CD4-positive, alpha-beta memory T cell (primary cell): ENCODE results near the gene MOG. TPM values are rescaled to one million over a fixed set of nuclear protein-coding genes. Genes with fewer than 3 reads are reported as not detected.

Experiments
- CTCF ChIA-PET: fragments of 350-600 bp; sonication (Branson Sonifier 250); formaldehyde crosslinking; loops from one replicate; lab custom pipeline; 2021; ENCODE audit warnings: inconsistent platforms; ENCODE audit not compliant: partially characterized antibody; lab: Charles Lee
- POLR2A ChIA-PET: fragments of 350-600 bp; sonication (Branson Sonifier 250); formaldehyde crosslinking; loops from one replicate; lab custom pipeline; 2021; ENCODE audit not compliant: partially characterized antibody; lab: Charles Lee
- DNase-seq, 5 donors: peaks; one replicate each; pipeline versions ENCODE4 v3.0.0 to v3.0.0-alpha.2; 2020 to 2022; ENCODE audit warnings: mixed read lengths in 1 of 5
- H3K27ac ChIP-seq: one replicate; pipeline ENCODE4 v1.7.0; 2013; ENCODE audit warnings: low read depth, low read length
- H3K27me3 ChIP-seq: 2 replicates; pipeline ENCODE4 v1.7.0; 2013; ENCODE audit warnings: mild to moderate bottlenecking, low read length, moderate library complexity; ENCODE audit not compliant: insufficient read depth
- H3K36me3 ChIP-seq: 2 replicates; pipeline ENCODE4 v1.7.0; 2013; ENCODE audit warnings: mild to moderate bottlenecking, low read length, moderate library complexity; ENCODE audit not compliant: insufficient read depth
- H3K4me1 ChIP-seq: 2 replicates; pipeline ENCODE4 v1.7.0; 2013; ENCODE audit warnings: mild to moderate bottlenecking, low read length, moderate library complexity; ENCODE audit not compliant: insufficient read depth
- H3K4me3 ChIP-seq, 2 donors: one replicate each; pipeline ENCODE4 v1.7.0; 2013; ENCODE audit warnings: low read length in 2 of 2, mild to moderate bottlenecking in 1 of 2
- H3K9me3 ChIP-seq, 2 donors: one replicate each; pipeline ENCODE4 v1.7.0; 2013; ENCODE audit warnings: low read length in 2 of 2, control low read depth in 1 of 2; ENCODE audit not compliant: control insufficient read depth in 1 of 2
- H3K27ac Mint-ChIP-seq, 7 donors: one replicate each; pipeline ENCODE4 v1.8.0; 2020 to 2021; ENCODE audit warnings: mixed read lengths in 7 of 7, mild to moderate bottlenecking in 6 of 7, inconsistent platforms in 3 of 7, moderate library complexity in 3 of 7
- H3K27me3 Mint-ChIP-seq, 2 donors: one replicate each; pipeline ENCODE4 v1.8.0; 2020 to 2021; ENCODE audit warnings: mixed read lengths in 2 of 2
- H3K36me3 Mint-ChIP-seq, 2 donors: one replicate each; pipeline ENCODE4 v1.8.0; 2020 to 2021; ENCODE audit warnings: mixed read lengths in 2 of 2, inconsistent platforms in 1 of 2, mild to moderate bottlenecking in 1 of 2
- H3K4me1 Mint-ChIP-seq, 4 donors: one replicate each; pipeline ENCODE4 v1.8.0; 2020 to 2021; ENCODE audit warnings: mixed read lengths in 4 of 4, mild to moderate bottlenecking in 1 of 4
- H3K4me3 Mint-ChIP-seq, 8 donors: one replicate each; pipeline ENCODE4 v1.8.0; 2020 to 2021; ENCODE audit warnings: mixed read lengths in 8 of 8, mild to moderate bottlenecking in 7 of 8, moderate library complexity in 6 of 8, inconsistent platforms in 3 of 8
- H3K9me3 Mint-ChIP-seq, 8 donors: one replicate each; pipeline ENCODE4 v1.8.0; 2020 to 2021; ENCODE audit warnings: mixed read lengths in 8 of 8, mild to moderate bottlenecking in 5 of 8, inconsistent platforms in 3 of 8, moderate library complexity in 1 of 8
- intact Hi-C: fragments of 100-400 bp; cut with micrococcal nuclease; formaldehyde crosslinking; loops from one replicate; pipeline ENCODE4 v1.15.1; 2023
- polyA plus RNA-seq, 2 donors: library from polyadenylated mRNA; unstranded; fragments of 300-500 nt; fragmentation: Illumina TruSeq; gene quantifications; one replicate each; pipeline ENCODE4 v1.2.3, GENCODE V29; 2021
- total RNA-seq, 2 experiments: library from RNA; stranded (reverse); gene quantifications; one replicate each; pipeline ENCODE4 v1.2.3, GENCODE V29; 2021

MOG gene
- total RNA-seq, result not detected
- polyA plus RNA-seq, result not detected

DNA sequence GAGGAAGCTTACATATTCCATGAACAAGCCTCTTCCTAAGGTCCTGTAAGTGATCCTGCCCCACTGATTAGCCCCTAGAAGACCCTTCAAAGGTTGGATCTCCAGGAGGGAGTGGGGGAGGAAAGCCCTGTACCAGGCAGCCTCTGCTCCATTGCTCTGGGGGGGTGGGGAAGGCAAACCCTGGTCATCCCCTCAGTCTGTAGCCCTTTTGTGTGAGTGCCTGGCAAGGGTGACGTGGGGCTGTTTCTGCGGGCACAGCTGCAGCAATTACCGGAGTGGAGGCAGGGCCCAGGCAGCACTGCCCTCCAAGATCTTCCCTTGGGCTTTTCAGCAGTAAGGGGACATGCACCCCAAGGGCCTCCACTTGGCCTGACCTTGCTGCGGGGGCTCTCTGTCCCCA, at the start of gene MOG:
MOG (plus strand) TSS at position 295 of the 400 bp plus-strand sequence. CDS start 118 bp downstream, outside the sequence.
- Mint-ChIP-seq H3K36me3 (no peaks in the 10 kb centered on the region), H3K27me3 (peaks cover 28 to 33% of the 10 kb centered on the region in 2 donors), H3K27ac (no peak within 1 kb of the TSS), H3K4me1 (peaks cover under 1 to 1% (median 1%) of the 10 kb centered on the region in 4 donors), H3K4me3 (peak within 1 kb of the TSS in 1 of 8 donors; percentile 29), H3K9me3 (no peaks in the 10 kb centered on the region)
- intact Hi-C loops, result no loop called here
- Histone ChIP-seq H3K27ac (no peak within 1 kb of the TSS), H3K9me3 (no peaks in the 10 kb centered on the region), H3K4me1 (peaks cover 6% of the 10 kb centered on the region), H3K4me3 (no peak within 1 kb of the TSS), H3K36me3 (no peaks in the 10 kb centered on the region), H3K27me3 (peaks cover 6% of the 10 kb centered on the region)
- no peak for DNase-seq
- ChIA-PET CTCF (interaction anchor here (1.6 to 10.0 kb wide), 2 partner anchors 9 to 25 kb away, joined by 3 to 336 read pairs; partner anchors contain the start of gene GABBR1), POLR2A (no interaction called here)

GRCh38 chr6:29608131-29608530, 48.8 kb upstream of the MOG start:
- Histone ChIP-seq H3K27ac (no peak overlapping the region), H3K4me3 (no peak overlapping the region), H3K4me1 (no peaks in the 10 kb centered on the region), H3K36me3 (peaks cover 40% of the 10 kb centered on the region), H3K27me3 (no peaks in the 10 kb centered on the region), H3K9me3 (no peaks in the 10 kb centered on the region)
- CTCF ChIA-PET, result interaction anchor here (2.9 kb wide), 1 partner anchor 45 kb away, joined by 10 read pairs; no protein-coding TSS in a partner anchor
- no peak overlapping the region for H3K4me3 Mint-ChIP-seq
- peak overlapping the region in 3 of 7 donors; percentile 50 to 82 (median 81) for H3K27ac Mint-ChIP-seq
- DNase-seq, result no peak
- no peaks in the 10 kb centered on the region for H3K27me3 Mint-ChIP-seq
- H3K9me3 Mint-ChIP-seq, result no peaks in the 10 kb centered on the region
- POLR2A ChIA-PET, result no interaction called here
- no peaks in the 10 kb centered on the region for H3K4me1 Mint-ChIP-seq
- intact Hi-C loops, result no loop called here
- peaks cover 64 to 66% of the 10 kb centered on the region in 2 donors for H3K36me3 Mint-ChIP-seq

GRCh38 chr6:29610540-29610939, 46.4 kb upstream of the MOG start:
- CTCF ChIA-PET, result interaction anchor here (2.2 kb wide), 1 partner anchor 44 kb away, joined by 8 read pairs; no protein-coding TSS in a partner anchor

DNA sequence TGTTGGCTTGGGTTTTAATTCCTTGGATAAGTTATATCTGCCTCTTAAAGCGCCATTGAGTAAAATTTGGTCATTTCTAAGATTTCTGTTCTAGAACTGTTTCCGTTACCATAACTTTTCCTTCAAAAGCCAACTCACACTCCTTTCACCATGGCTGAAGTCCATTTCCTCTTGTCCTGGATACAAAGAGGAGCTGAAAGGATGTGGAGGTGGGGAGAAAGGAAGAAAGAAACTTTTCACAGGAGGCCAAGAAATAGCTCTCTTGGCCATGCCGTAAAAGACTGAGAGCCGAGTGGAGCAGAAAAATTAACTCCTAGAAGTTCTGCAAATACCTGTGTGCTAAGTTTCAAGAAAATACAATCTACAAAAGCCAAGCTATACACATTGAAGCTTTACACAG, 45.5 kb upstream of the MOG start:
- H3K36me3 Mint-ChIP-seq, result peaks cover 53 to 54% of the 10 kb centered on the region in 2 donors
- no peaks in the 10 kb centered on the region for H3K9me3 ChIP-seq
- no peak overlapping the region for H3K27ac ChIP-seq
- intact Hi-C loops, result no loop called here
- CTCF ChIA-PET, result interaction anchor here (1.3 to 2.2 kb wide), 2 partner anchors 22 to 43 kb away, joined by 4 to 8 read pairs; no protein-coding TSS in a partner anchor
- no peak overlapping the region for H3K4me3 Mint-ChIP-seq
- H3K9me3 Mint-ChIP-seq, result no peaks in the 10 kb centered on the region
- no peak overlapping the region for H3K27ac Mint-ChIP-seq
- no peak overlapping the region for H3K4me3 ChIP-seq
- POLR2A ChIA-PET, result no interaction called here
- H3K27me3 Mint-ChIP-seq, result no peaks in the 10 kb centered on the region
- H3K27me3 ChIP-seq, result no peaks in the 10 kb centered on the region
- H3K36me3 ChIP-seq, result peaks cover 30% of the 10 kb centered on the region
- no peaks in the 10 kb centered on the region for H3K4me1 Mint-ChIP-seq
- no peak for DNase-seq
- no peaks in the 10 kb centered on the region for H3K4me1 ChIP-seq

More at GRCh38 chr6:29610540-29610939, 46.4 kb upstream of the MOG start:
- Mint-ChIP-seq H3K36me3 (peaks cover 62% of the 10 kb centered on the region in 2 donors), H3K4me3 (no peak overlapping the region), H3K27ac (peak overlapping the region in 4 of 7 donors; percentile 4 to 70 (median 36)), H3K4me1 (no peaks in the 10 kb centered on the region), H3K9me3 (no peaks in the 10 kb centered on the region), H3K27me3 (no peaks in the 10 kb centered on the region)
- intact Hi-C loops, result no loop called here
- H3K27ac ChIP-seq, result no peak overlapping the region
- no peaks in the 10 kb centered on the region for H3K4me1 ChIP-seq
- H3K4me3 ChIP-seq, result no peak overlapping the region
- DNase-seq, result no peak
- H3K27me3 ChIP-seq, result no peaks in the 10 kb centered on the region
- POLR2A ChIA-PET, result no interaction called here
- H3K9me3 ChIP-seq, result no peaks in the 10 kb centered on the region
- peaks cover 32% of the 10 kb centered on the region for H3K36me3 ChIP-seq

GRCh38 chr6:29617782-29618554, 38.9 kb upstream of the MOG start:
- no peak overlapping the region for H3K4me3 Mint-ChIP-seq
- CTCF ChIA-PET, result interaction anchor here (1.3 to 3.8 kb wide), 4 partner anchors 10 to 36 kb away, joined by 3 to 22 read pairs (median 15); no protein-coding TSS in a partner anchor
- DNase-seq, result no peak
- H3K27me3 Mint-ChIP-seq, result no peaks in the 10 kb centered on the region
- Histone ChIP-seq H3K27me3 (no peaks in the 10 kb centered on the region), H3K9me3 (no peaks in the 10 kb centered on the region), H3K4me1 (no peaks in the 10 kb centered on the region), H3K4me3 (no peak overlapping the region), H3K27ac (no peak overlapping the region), H3K36me3 (peaks cover 14% of the 10 kb centered on the region)
- no peaks in the 10 kb centered on the region for H3K4me1 Mint-ChIP-seq
- H3K36me3 Mint-ChIP-seq, result peaks cover 41 to 50% of the 10 kb centered on the region in 2 donors
- POLR2A ChIA-PET, result no interaction called here
- H3K9me3 Mint-ChIP-seq, result no peaks in the 10 kb centered on the region
- intact Hi-C loops, result no loop called here
- no peak overlapping the region for H3K27ac Mint-ChIP-seq

DNA sequence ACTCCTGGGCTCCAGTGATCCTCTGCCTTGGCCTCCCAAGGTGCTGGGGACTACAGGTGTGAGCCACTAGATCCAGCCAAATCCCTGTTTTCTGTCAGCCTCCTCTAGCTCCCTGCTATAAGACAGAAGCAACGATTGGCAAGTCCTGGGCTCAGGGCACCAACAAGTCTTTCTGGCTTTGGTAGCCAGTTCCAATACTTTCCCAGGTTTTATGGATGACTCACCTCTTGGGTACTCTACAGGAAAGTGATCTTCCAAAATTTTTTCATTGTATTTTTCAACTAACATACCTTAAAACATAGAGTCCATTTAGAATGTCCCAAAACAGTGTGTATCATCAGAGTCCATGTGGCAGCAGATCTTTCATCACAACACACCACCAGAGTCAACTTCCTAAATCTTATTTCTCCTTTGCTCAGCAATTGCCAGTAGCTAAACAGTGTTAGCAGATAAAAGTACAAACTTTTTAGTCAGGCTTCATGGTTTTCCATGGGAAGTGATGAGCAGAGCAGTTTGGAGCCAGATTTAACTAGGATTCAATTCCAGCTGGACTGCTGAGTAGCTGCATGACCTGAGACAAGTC, 37.2 kb upstream of the MOG start:
- no peaks in the 10 kb centered on the region for H3K4me1 Mint-ChIP-seq
- ChIA-PET CTCF (interaction anchor here (1.4 to 3.8 kb wide), 2 partner anchors 30 to 34 kb away, joined by 3 to 22 read pairs; no protein-coding TSS in a partner anchor), POLR2A (no interaction called here)
- DNase-seq, result no peak
- H3K27ac ChIP-seq, result no peak overlapping the region
- no peaks in the 10 kb centered on the region for H3K27me3 Mint-ChIP-seq
- intact Hi-C loops, result no loop called here
- no peak overlapping the region for H3K27ac Mint-ChIP-seq
- peaks cover 7% of the 10 kb centered on the region for H3K36me3 ChIP-seq
- no peaks in the 10 kb centered on the region for H3K9me3 Mint-ChIP-seq
- H3K27me3 ChIP-seq, result no peaks in the 10 kb centered on the region
- H3K36me3 Mint-ChIP-seq, result peaks cover 30 to 42% of the 10 kb centered on the region in 2 donors
- no peaks in the 10 kb centered on the region for H3K9me3 ChIP-seq
- H3K4me3 Mint-ChIP-seq, result no peak overlapping the region
- H3K4me3 ChIP-seq, result no peak overlapping the region
- no peaks in the 10 kb centered on the region for H3K4me1 ChIP-seq

- Mint-ChIP-seq H3K4me3 (peak overlapping the region in 1 of 8 donors; percentile 20), H3K36me3 (peaks cover 28 to 41% of the 10 kb centered on the region in 2 donors), H3K4me1 (peaks cover 0 to 4% (median 2%) of the 10 kb centered on the region in 4 donors), H3K9me3 (no peaks in the 10 kb centered on the region), H3K27ac (peak overlapping the region in 3 of 7 donors; percentile 19 to 77 (median 54)), H3K27me3 (no peaks in the 10 kb centered on the region)
- DNase-seq, result no peak
- Histone ChIP-seq H3K27me3 (no peaks in the 10 kb centered on the region), H3K9me3 (no peaks in the 10 kb centered on the region), H3K36me3 (peaks cover 7% of the 10 kb centered on the region), H3K4me1 (no peaks in the 10 kb centered on the region), H3K4me3 (no peak overlapping the region), H3K27ac (no peak overlapping the region)
- ChIA-PET CTCF (interaction anchor here (1.4 to 3.8 kb wide), 2 partner anchors 30 to 33 kb away, joined by 3 to 22 read pairs; no protein-coding TSS in a partner anchor), POLR2A (no interaction called here)
- intact Hi-C loops, result no loop called here
Observed at GRCh38 chr6:29620630-29621029, 36.3 kb upstream of the MOG start.
